HG02938 (cell line): ENCODE results near the gene GPRC5A.

Experiments
- ATAC-seq: cut with Tn5 transposase; IDR thresholded peaks from one replicate; pipeline ENCODE4 v1.9.1; 2021; ENCODE audit warnings: mild to moderate bottlenecking, moderate library complexity; ENCODE audit not compliant: unreplicated experiment

Gene GPRC5A

GRCh38 chr12:12908711-12909110 is 17.3 kb downstream of the GPRC5A start:
- no peak for ATAC-seq

DNA sequence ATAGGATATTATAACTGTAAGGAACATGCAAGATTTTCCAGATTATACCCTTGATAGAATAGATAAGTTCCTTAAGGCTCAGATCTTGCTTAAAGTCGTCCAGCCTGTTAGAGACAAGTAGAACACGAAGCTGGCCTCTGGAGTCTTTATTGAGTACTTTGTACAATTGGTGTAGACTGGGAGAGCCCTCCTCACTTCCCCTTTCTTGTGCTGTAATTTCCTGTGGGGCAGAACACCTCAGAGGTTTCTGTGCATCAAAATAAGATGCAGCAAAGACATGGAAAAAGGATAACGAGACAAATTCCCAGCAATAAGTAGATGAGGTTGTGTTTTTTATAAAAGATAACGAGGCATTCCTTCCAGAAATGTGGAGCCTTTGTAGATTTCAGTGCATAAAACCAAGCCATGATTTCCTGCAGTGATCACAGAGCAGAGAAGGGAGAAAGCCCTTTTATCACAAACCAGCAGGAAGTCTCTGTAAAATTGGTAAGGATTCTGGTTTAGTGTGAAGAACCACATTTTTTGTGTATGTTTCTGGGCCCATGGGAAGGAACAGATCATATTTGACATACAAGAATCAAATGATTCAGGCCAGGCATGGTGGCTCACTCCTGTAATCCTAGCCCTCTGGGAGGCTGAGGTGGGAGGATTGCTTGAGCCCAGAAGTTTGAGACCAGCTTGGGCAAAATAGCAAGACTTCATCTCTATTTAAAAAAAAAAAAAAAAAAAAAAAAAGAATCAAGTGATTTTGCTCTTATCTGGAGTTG is 18.0 kb downstream of the GPRC5A start:
- no peak for ATAC-seq

DNA sequence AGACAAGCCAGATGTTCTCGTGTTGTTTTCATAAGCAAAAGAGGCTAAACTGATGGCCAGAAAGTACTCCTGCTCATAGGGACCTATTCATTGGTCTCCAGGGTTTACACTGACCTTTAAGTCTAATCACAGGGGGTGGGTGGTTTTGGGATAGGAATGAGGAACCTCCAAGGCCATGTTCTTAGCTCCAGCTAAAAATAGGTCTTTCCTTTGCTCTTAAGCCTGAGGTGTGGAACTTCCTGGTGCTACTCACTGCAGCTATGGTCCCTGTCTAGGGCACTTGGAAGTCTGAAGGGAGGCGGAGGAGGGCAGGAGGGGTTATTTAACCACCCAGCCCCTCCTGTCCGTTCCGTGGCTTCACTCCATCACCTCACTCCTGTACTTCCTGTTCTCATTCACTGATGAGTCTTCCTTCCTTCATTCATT is 18.6 kb downstream of the GPRC5A start:
- ATAC-seq: no peak

DNA sequence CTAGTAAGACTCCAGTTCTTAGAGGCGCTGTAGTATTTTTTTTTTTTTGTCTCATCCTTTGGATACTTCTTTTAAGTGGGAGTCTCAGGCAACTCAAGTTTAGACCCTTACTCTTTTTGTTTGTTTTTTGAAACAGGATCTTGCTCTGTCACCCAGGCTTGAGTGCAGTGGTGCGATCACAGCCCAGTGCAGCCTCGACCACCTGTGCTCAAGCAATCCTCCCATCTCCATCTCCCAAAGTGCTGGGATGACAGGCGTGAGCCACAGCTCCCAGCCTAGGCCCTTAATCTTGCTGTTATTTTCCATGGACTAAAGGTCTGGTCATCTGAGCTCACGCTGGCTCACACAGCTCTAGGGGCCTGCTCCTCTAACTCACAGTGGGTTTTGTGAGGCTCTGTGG is 21.3 kb downstream of the GPRC5A start:
- no peak for ATAC-seq

- ATAC-seq: no peak
Observed at GRCh38 chr12:12915656-12916055, 24.3 kb downstream of the GPRC5A start.

GRCh38 chr12:12916135-12916944 is 25.0 kb downstream of the GPRC5A start:
- ATAC-seq: peak; percentile 94

- no peak for ATAC-seq
Observed at GRCh38 chr12:12917517-12917916, 26.2 kb downstream of the GPRC5A start.

DNA sequence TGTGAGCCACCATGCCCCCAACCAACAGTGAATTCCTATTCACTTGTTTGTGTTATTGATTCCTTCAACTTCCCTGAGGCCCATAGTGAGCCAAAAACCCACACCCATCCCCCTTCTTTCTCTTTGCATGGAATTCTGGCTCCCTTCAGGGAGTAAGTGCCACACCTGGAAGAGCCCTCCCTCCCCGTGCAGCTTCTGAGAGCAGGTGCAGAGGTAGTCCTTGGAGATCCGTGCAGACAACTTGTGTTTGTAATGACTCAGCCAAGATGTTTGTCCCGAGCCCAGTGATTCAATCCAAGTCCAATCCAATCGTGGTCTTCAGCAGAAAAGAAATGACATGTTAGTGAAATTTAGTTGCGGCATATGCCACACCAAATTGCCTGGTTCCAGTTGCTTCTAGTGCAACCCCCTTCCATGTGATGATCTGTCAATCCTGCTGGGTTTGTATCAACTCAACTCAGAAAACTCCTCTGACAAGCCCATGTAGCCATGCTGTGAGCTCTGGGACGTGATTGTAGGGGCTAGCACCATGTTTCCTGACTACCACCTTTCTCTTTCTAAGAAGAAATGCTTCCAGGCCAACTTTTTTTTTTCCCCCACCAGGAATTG is 27.5 kb downstream of the GPRC5A start:
- no peak for ATAC-seq

DNA sequence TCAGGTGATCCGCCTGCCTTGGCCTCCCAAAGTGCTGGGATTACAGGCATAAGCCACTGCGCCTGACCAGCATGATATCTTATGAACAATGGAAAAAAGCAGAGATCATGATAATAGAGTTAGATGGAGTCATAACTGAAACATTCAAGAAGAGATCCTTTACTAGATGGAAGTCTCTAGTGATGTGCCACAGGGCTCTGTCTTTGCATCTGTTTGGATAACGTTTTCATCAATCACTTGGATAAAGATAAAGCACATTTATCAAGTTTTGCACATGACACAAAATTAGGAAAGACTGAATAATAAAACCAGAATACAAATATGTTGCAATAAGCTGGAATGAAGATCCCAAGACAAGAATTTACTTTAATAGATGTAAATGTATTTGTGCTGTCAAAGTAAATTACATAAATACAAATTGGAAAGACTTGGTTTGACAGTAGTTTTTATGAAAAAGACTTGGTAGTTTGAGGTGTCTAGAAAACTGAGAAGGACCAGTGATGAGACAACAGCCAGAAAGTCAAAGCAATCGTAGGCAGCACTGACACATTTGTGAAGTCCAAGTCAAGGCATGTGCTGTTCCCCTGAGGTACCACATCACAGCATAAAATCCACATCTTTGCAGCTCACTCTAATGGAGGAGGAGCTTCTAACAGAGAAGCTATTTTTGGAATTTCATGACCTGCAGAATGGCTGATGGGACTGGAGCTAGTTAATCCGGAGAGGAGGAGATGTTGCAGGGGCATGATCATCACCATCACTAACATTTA is 28.5 kb downstream of the GPRC5A start:
- ATAC-seq: no peak

- no peak for ATAC-seq
Observed at GRCh38 chr12:12922191-12922616, 30.8 kb downstream of the GPRC5A start.

DNA sequence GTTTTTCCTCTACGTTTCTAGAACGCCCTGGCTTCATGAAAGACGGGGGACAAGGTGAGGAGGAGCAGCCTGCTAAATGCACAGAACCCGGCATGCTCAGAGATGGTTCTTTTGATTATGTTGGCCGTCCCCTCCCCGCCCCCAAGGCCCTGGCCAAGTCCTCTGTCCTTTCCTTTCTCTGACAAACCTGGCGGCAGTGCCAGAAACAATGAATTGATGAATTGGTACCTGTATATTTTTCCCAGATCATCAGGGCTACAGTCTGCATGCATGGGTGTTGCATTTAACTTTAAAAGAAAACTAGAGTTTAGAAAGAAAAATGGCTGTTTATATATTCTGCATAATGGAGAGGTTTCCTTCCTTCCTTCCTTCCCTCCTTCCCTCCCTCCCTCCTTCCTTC is 31.6 kb downstream of the GPRC5A start:
- ATAC-seq: no peak

- no peak for ATAC-seq
Observed at GRCh38 chr12:12924169-12924568, 32.8 kb downstream of the GPRC5A start.

DNA sequence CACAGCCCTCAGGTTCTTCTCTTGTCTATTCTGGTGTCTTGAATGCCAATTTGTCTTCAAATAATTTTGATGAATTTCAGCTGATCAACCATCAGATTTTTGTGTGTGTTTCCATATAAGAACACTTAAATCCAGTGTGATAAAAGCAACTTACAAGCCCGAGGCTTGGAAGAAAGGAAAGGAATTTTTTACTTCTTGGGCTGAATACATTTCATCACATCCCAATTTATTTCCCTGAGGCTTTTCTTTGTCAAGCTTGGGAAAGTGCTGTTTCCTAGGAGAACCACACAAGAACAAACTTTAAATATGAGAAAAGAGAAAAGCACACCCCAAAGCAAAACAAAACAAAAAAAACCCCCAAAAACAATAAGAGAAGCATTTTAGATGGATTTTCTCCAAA is 34.0 kb downstream of the GPRC5A start:
- no peak for ATAC-seq

- ATAC-seq: no peak
Observed at GRCh38 chr12:12926571-12927071, 35.3 kb downstream of the GPRC5A start.

- no peak for ATAC-seq
Observed at GRCh38 chr12:12927211-12928079, 36.1 kb downstream of the GPRC5A start.

- ATAC-seq: no peak
Observed at GRCh38 chr12:12929696-12930095, 38.3 kb downstream of the GPRC5A start.

- ATAC-seq: no peak
Observed at GRCh38 chr12:12930633-12931219, 39.4 kb downstream of the GPRC5A start.

GRCh38 chr12:12933742-12934141 is 42.4 kb downstream of the GPRC5A start:
- no peak for ATAC-seq

DNA sequence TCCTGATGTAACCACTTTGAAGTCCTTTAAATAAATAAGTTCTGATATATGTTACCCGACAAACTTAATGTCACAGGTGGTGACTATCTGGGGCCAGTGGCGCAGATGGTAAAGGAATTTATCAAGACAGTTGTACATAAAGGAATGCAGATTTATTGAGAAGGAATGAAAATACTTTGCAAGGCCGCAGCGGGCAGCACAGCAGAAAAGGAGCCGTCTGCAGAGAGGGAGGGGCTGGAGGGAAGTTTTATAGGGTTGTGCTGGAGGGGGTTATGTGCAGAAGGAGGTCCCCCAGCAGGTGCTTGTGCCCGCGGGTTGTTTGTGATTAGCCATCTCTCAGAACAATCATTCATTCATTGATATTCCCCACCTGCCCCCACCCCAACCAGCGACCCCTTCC is 43.2 kb downstream of the GPRC5A start:
- no peak for ATAC-seq
